Loucy (cell line): Measurements from ENCODE around the gene GNA12.

Experiments used
- H2AFZ ChIP-seq: fragments of 200-600 bp; sonication (generic); 2 replicates; pipeline ENCODE4 v1.6.0; 2016; ENCODE audit warnings: antibody characterized with exemption, mild to moderate bottlenecking, low read length, moderate library complexity
- H3F3A ChIP-seq: fragments of 200-600 bp; 2 replicates; pipeline ENCODE4 v1.6.0; 2016; ENCODE audit warnings: antibody characterized with exemption, low read depth, mild to moderate bottlenecking
- H3K27me3 ChIP-seq: fragments of 200-600 bp; sonication (generic); 2 replicates; pipeline ENCODE4 v1.6.1; 2014; ENCODE audit warnings: low read length, mild to moderate bottlenecking; ENCODE audit not compliant: insufficient read depth, poor library complexity, severe bottlenecking
- H3K36me3 ChIP-seq: fragments of 200-600 bp; sonication (generic); 2 replicates; pipeline ENCODE4 v1.6.1; 2016; ENCODE audit warnings: low read length; ENCODE audit not compliant: insufficient read depth
- H3K4me1 ChIP-seq: fragments of 200-600 bp; sonication (generic); 2 replicates; pipeline ENCODE4 v1.5.1; 2014; ENCODE audit warnings: low read length, mild to moderate bottlenecking; ENCODE audit not compliant: insufficient read depth, poor library complexity, severe bottlenecking
- H3K4me2 ChIP-seq: fragments of 200-600 bp; sonication (generic); 2 replicates; pipeline ENCODE4 v1.6.0; 2014; ENCODE audit warnings: antibody characterized with exemption, low read length, low read depth, mild to moderate bottlenecking; ENCODE audit not compliant: poor library complexity, severe bottlenecking
- H3K4me3 ChIP-seq: fragments of 200-600 bp; sonication (generic); 2 replicates; pipeline ENCODE4 v1.5.1; 2014; ENCODE audit warnings: low read length, mild to moderate bottlenecking, mixed read lengths; ENCODE audit not compliant: poor library complexity, severe bottlenecking
- H3K79me2 ChIP-seq: fragments of 200-600 bp; sonication (generic); 2 replicates; pipeline ENCODE4 v1.6.1; 2014; ENCODE audit warnings: low read length; ENCODE audit not compliant: insufficient read depth
- H3K9ac ChIP-seq: fragments of 200-600 bp; sonication (generic); 2 replicates; pipeline ENCODE4 v1.6.0; 2014; ENCODE audit warnings: mild to moderate bottlenecking, low read depth, low read length, moderate library complexity; ENCODE audit not compliant: poor library complexity, severe bottlenecking
- H3K9me2 ChIP-seq: fragments of 200-600 bp; sonication (generic); replicated peaks from 2 replicates; pipeline ENCODE4 v1.6.1; 2016; ENCODE audit warnings: low read depth, low read length, mixed read lengths
- H3K9me3 ChIP-seq: fragments of 200-600 bp; sonication (generic); 2 replicates; pipeline ENCODE4 v1.6.1; 2014; ENCODE audit warnings: mild to moderate bottlenecking, antibody characterized with exemption, low read length, low read depth; ENCODE audit not compliant: insufficient read depth
- H4K20me1 ChIP-seq: fragments of 200-600 bp; sonication (generic); 2 replicates; pipeline ENCODE4 v1.6.0; 2014; ENCODE audit warnings: antibody characterized with exemption, low read length, mild to moderate bottlenecking; ENCODE audit not compliant: insufficient read depth, poor library complexity, severe bottlenecking
- EZH2phosphoT487 ChIP-seq: fragments of 200-600 bp; IDR thresholded peaks from 2 replicates; pipeline ENCODE4 v1.6.1; 2018; ENCODE audit warnings: antibody characterized with exemption, mild to moderate bottlenecking, moderate library complexity, borderline replicate concordance
- TF ChIP-seq, protein P1 (sequence below): fragments of 200-600 bp; sonication (generic); conservative IDR thresholded peaks from 2 replicates; pipeline ENCODE4 v1.5.1; 2014; ENCODE audit warnings: mild to moderate bottlenecking, antibody characterized with exemption, low read length

Gene GNA12

DNA sequence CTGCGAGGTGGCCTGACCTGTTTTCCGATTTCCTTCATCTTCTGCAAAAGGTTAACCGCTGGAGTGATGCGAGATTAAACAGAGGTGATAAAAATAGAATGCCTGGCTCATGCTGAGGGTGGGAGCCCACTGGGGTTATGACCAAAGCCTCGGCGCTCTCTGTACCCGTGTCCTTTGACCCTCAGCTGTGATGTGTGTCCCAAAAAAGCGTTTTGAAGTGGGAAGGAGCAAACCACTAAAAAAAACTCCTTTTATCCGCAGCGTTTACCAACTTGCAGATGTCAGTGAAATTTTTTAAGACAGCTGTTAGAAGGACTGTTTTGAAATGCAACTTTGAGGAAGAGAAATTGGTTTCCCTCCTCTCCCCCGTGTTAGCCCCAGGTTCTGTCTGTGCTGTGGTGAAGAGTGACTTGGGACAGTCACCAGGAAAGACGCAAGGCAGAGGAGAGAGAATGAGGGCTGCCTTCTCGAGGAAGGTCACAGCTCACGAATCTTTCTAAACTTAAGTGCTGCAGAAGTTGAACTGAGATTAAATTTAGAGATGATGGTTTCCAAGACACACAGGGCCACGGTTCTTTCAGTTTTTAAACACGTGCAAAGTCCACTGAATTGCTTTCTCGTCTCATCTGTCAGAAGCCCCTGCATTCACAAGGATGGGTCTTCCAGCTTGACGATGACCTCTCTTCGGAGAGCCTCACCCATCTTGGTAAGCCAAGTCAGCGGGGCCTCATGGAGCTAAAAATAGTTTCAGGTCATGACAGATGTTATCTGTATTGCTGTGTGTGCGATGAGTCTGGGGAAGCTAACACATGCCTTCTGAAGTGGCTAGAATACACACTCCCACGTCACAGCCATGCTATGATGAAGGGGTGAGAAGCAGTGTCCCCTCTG lies 128.5 kb downstream of the GNA12 start:
- H3K4me2 ChIP-seq: peak overlapping the region; percentile 50

DNA sequence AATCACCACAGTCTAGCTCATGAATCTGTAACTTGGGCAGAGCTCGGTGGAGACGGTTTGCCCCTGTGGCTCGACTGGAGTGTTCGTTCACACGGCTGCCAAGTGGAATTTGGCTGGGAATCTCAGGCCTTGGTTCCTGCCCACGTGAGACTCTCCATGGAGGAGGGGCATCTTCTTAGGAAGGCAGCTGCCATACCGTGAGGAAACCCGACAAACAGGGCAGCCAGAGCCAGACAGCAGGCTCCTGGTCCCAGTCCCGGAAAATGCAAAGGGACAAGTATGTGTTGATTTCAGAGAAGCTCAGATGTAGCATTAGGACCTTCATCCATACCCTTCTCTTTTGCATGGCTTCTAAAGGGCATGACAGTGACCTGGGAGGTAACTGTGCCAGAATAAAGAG lies 129.5 kb downstream of the GNA12 start:
- H3K9me2 ChIP-seq: no peaks in the 10 kb centered on the region
- H3K9ac ChIP-seq: no peak overlapping the region
- TF ChIP-seq EZH2phosphoT487: no peak
- TF ChIP-seq, protein P1, sequence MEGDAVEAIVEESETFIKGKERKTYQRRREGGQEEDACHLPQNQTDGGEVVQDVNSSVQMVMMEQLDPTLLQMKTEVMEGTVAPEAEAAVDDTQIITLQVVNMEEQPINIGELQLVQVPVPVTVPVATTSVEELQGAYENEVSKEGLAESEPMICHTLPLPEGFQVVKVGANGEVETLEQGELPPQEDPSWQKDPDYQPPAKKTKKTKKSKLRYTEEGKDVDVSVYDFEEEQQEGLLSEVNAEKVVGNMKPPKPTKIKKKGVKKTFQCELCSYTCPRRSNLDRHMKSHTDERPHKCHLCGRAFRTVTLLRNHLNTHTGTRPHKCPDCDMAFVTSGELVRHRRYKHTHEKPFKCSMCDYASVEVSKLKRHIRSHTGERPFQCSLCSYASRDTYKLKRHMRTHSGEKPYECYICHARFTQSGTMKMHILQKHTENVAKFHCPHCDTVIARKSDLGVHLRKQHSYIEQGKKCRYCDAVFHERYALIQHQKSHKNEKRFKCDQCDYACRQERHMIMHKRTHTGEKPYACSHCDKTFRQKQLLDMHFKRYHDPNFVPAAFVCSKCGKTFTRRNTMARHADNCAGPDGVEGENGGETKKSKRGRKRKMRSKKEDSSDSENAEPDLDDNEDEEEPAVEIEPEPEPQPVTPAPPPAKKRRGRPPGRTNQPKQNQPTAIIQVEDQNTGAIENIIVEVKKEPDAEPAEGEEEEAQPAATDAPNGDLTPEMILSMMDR: no peak
- no peaks in the 10 kb centered on the region for H3F3A ChIP-seq
- H2AFZ ChIP-seq: no peak overlapping the region
- peaks cover 7% of the 10 kb centered on the region; the same call in 1 of the 2 replicates for H3K79me2 ChIP-seq
- H3K4me1 ChIP-seq: peaks cover 99% of the 10 kb centered on the region
- H3K4me2 ChIP-seq: no peak overlapping the region
- no peaks in the 10 kb centered on the region for H4K20me1 ChIP-seq
- H3K36me3 ChIP-seq: peaks cover 6% of the 10 kb centered on the region; the same call in 1 of the 2 replicates
- no peaks in the 10 kb centered on the region for H3K27me3 ChIP-seq
- no peaks in the 10 kb centered on the region for H3K9me3 ChIP-seq
- no peak overlapping the region for H3K4me3 ChIP-seq

More for the DNA sequence above, 128.5 kb downstream of the GNA12 start:
- Histone ChIP-seq H3F3A (no peaks in the 10 kb centered on the region), H2AFZ (no peak overlapping the region), H3K27me3 (no peaks in the 10 kb centered on the region), H4K20me1 (no peaks in the 10 kb centered on the region), H3K9me3 (no peaks in the 10 kb centered on the region), H3K36me3 (peaks cover 6% of the 10 kb centered on the region; the same call in 1 of the 2 replicates), H3K4me3 (no peak overlapping the region), H3K79me2 (peaks cover 7% of the 10 kb centered on the region; the same call in 1 of the 2 replicates), H3K4me1 (peaks cover 96% of the 10 kb centered on the region), H3K9ac (peak overlapping the region; percentile 30), H3K9me2 (no peaks in the 10 kb centered on the region)
- TF ChIP-seq, protein P1: no peak
- no peak for TF ChIP-seq EZH2phosphoT487

DNA sequence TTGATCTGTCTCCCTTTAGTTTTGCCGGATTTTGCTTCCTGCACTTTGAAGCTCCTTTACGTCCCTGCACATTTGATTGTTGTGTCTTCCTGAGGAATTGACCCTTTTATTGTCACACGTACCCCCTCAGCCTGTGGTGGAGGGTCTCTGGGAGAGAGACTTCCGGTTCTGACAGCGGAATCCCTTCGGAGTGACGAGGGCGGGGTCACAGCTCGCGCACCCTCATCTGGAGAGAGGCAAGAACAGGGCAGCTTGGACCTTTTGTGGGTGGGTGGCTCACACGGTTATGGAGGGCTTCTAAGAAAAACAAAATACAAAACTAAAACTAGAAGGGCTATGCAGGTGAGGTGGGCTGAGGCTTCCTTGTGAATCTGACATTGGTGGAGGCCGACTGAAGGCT lies 130.1 kb downstream of the GNA12 start:
- no peaks in the 10 kb centered on the region for H4K20me1 ChIP-seq

More for the DNA sequence above, 130.1 kb downstream of the GNA12 start:
- Histone ChIP-seq H3K9me3 (no peaks in the 10 kb centered on the region), H3K27me3 (no peaks in the 10 kb centered on the region), H3K4me2 (no peak overlapping the region), H3K4me3 (no peak overlapping the region), H3K79me2 (peaks cover 7% of the 10 kb centered on the region; the same call in 1 of the 2 replicates), H3K9me2 (no peaks in the 10 kb centered on the region), H3K4me1 (peaks cover 100% of the 10 kb centered on the region), H2AFZ (no peak overlapping the region), H3F3A (no peaks in the 10 kb centered on the region), H3K9ac (no peak overlapping the region), H3K36me3 (peaks cover 6% of the 10 kb centered on the region; the same call in 1 of the 2 replicates)
- TF ChIP-seq EZH2phosphoT487: no peak
- TF ChIP-seq, protein P1: no peak
